NB4 (cell line): ENCODE results near the gene BPIFA3.
"Not testable (repeated sequence)": the region's sequence is repeated elsewhere in the genome, so short reads cannot be mapped to it uniquely, and the experiment has no call there.

Experiments
- CTCF ChIP-seq: IDR thresholded peaks from one replicate; pipeline ENCODE4 v1.5.1; 2012; ENCODE audit warnings: low read depth, low read length
- MAX ChIP-seq: IDR thresholded peaks from 2 replicates; pipeline ENCODE4 v1.6.1; 2011; ENCODE audit warnings: low read depth, low read length
- MYC ChIP-seq: IDR thresholded peaks from 2 replicates; pipeline ENCODE4 v1.6.1; 2011; ENCODE audit warnings: low read depth, low read length
- POLR2A ChIP-seq: IDR thresholded peaks from 2 replicates; pipeline ENCODE4 v1.6.1; 2011; ENCODE audit warnings: mild to moderate bottlenecking; ENCODE audit not compliant: insufficient read length; ENCODE audit errors: extremely low read depth

DNA sequence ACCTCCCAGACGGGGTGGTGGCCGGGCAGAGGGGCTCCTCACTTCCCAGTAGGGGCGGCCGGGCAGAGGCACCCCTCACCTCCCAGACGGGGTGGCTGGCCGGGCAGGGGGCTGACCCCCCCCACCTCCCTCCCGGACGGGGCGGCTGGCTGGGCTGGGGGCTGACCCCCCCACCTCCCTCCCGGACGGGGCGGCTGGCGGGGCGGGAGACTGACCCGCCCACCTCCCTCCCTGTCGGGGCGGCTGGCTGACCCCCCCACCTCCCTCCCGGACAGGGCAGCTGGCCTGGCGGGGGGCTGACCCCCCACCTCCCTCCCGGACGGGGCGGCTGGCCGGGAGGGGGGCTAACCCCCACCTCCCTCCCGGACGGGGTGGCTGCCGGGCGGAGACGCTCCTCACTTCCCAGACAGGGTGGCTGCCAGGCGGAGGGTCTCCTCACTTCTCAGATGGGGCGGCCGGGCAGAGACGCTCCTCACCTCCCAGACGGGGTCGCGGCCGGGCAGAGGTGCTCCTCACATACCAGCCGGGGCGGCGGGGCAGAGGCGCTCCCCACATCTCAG lies 32.0 kb upstream of the BPIFA3 start:
- TF ChIP-seq CTCF, MYC, MAX, POLR2A: not testable (repeated sequence)
